ENCODE results near the gene TADA1. TPM values are rescaled to one million over a fixed set of nuclear protein-coding genes. Genes with fewer than 3 reads are reported as not detected.
"Not testable (repeated sequence)": the region's sequence is repeated elsewhere in the genome, so short reads cannot be mapped to it uniquely, and the experiment has no call there.

Gene TADA1
- total RNA-seq, 1 donor from 2014 or later: 14.2 TPM

- ATAC-seq (no peak), DNase-seq (ENCODE audit: low spot score) (no peak)
These were observed 26.9 kb downstream of the TADA1 start for GRCh38 chr1:166849135-166849534.

DNA sequence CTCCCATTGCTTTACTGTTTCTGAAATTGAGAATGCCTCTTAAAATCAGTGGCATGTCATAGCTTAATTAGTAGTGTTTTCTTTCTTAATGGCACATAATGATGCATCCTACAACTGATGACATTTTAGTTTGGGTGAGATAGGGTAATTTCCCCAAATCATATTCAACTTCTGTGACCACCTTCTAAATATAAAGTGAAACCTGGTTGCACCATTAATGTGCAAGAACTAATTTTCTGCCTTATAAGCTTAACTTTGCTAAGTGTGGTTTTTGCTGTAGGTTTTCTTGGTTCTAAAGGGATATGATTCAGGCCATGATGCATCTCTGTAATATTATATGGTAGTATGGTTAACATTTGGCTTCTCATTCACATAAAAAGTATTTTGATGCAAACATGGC, 27.9 kb downstream of the TADA1 start:
- DNase-seq (ENCODE audit: low spot score) (no peak), ATAC-seq (no peak)

- no peak for ATAC-seq
These were observed 31.3 kb downstream of the TADA1 start for GRCh38 chr1:166844791-166845190.

DNA sequence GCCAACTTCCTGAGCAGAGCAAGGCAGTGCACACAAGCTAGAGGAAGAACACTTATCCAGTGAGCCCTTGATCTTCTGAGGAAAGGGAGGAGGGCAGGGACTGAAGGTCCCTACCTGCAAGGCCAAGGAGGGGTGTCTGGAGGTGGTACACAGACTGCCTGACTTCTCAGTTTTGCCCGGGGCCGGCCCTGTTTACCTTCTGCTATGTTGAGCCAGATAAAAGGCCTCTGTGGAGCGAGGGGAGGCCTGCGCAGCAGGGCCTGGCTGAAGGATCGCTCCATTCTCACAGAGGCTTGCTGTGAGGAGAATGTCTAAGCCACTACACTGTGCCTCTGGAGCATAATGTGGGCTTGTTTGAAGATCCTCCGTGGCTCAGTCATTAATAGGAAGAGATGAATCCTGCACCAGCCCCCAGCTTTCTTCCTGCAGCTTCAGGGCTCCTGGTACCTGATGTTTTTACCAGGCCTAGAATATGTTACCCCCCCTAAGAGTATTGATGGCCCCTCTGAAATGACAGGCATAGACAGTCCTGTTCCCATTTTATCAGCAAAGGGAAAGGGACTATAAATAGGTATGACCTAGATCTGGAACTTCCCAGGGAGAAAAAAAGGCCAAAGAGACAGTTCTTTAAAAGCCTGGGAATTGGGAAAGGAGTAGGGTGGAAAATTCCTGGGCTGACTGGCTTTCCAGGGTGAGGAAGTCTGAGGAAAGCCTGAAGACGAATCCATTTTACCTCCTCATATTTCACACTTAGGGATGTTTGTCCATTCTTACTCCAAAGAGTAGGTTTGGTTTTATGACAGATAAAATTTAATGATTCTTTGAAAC, 32.1 kb downstream of the TADA1 start:
- DNase-seq (ENCODE audit: low spot score): no peak
- no peak for ATAC-seq

More at GRCh38 chr1:166844791-166845190, 31.3 kb downstream of the TADA1 start:
- DNase-seq (ENCODE audit: low spot score): no peak

GRCh38 chr1:166843322-166843721, 32.7 kb downstream of the TADA1 start:
- ATAC-seq (no peak), DNase-seq (ENCODE audit: low spot score) (no peak)

- ATAC-seq (no peak), DNase-seq (ENCODE audit: low spot score) (no peak)
These were observed 35.5 kb downstream of the TADA1 start for GRCh38 chr1:166840309-166841274.

GRCh38 chr1:166839600-166840308, 36.3 kb downstream of the TADA1 start:
- ATAC-seq: peak; percentile 44
- peak; percentile 68 for DNase-seq (ENCODE audit: low spot score)

GRCh38 chr1:166838766-166839599, 37.1 kb downstream of the TADA1 start, which contains the start of gene POGK:
Gene POGK (plus strand): TSS chr1:166839475. CDS start chr1:166840957, 1,482 bp downstream.
- ATAC-seq: peak; percentile 96
- DNase-seq (ENCODE audit: low spot score): peak; percentile 94

- ATAC-seq: no peak
- no peak for DNase-seq (ENCODE audit: low spot score)
These were observed 39.3 kb downstream of the TADA1 start for GRCh38 chr1:166836733-166837132.

DNA sequence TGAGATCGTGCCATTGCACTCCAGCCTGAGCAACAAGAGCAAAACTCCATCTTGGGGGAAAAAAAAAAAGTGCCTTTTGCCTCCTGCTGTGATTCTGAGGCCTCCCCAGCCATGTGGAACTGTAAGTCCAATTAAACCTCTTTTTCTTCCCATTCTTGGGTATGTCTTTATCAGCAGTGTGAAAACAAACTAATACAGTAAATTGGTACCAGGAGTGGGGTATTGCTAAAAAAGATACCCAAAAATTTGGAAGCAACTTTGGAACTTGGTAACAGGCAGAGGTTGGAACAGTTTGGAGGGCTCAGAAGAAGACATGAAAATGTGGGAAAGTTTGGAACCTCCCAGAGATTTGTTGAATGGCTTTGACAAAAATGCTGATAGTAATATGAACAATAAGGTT, 46.3 kb downstream of the TADA1 start:
- DNase-seq (ENCODE audit: low spot score); ATAC-seq: not testable (repeated sequence)

DNA sequence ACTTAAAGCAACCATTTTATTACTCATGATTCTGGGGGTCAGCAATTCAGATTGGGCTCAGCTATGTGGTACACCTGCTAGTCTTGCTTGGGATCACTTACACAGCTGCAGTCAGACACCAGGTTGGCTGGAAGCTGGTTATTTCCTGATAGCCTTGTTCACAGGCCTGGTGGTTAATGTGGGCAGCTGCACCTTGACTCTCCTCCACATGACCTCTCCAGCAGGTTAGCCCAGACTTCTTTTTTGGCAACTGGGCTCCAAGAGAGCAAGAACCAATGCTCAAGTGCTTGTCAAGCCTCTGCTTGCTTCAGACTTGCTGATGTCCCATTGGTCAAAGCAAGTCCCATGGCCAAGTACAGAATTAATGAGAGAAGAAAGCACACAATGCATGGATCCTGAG, 48.6 kb downstream of the TADA1 start:
- DNase-seq (ENCODE audit: low spot score) (no peak), ATAC-seq (no peak)

DNA sequence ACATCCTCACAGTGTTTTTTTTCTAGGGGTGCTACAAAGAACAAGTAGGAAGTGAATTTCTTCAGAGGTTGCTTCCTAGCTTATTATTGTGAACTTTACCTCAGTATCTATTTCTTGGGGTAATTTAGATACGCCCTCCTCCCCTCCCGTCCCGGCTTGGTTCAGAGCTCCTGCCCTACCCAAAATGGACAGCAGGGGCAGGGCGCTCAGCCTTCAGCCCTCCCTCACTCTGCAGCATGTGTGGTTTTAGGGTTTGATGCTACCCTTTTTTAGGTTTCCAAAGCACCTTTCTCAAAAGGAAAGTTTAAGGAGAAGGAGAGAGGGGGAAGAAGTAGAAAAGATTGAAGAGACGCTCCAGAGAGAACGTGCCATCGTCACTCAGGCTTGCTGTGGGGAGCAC, 53.7 kb downstream of the TADA1 start:
- DNase-seq (ENCODE audit: low spot score) (no peak), ATAC-seq (no peak)

GRCh38 chr1:166819974-166820373, 56.1 kb downstream of the TADA1 start:
- DNase-seq (ENCODE audit: low spot score) (no peak), ATAC-seq (no peak)

DNA sequence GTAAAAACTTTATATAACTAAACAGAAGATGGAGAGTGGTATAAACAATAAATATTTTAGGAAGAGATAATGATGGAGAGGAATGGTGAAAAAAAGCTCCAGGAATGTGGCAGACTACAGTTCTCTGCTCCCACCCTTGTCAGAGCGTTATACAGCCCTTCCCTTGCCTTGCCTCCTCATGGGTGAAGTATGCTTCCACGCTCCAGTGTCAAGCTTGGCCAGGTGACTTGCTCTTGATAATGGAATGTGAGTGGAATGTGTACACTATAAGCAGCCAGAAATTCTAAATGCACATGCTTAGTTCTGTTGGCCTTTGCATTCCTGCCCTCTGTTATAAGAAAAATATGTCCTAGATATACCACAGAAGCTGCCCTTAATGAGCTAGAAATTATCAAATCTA, 61.5 kb downstream of the TADA1 start:
- no peak for ATAC-seq
- DNase-seq (ENCODE audit: low spot score): no peak

GRCh38 chr1:166813508-166814223, 62.4 kb downstream of the TADA1 start:
- peak; percentile 88 for ATAC-seq
- no peak for DNase-seq (ENCODE audit: low spot score)

DNA sequence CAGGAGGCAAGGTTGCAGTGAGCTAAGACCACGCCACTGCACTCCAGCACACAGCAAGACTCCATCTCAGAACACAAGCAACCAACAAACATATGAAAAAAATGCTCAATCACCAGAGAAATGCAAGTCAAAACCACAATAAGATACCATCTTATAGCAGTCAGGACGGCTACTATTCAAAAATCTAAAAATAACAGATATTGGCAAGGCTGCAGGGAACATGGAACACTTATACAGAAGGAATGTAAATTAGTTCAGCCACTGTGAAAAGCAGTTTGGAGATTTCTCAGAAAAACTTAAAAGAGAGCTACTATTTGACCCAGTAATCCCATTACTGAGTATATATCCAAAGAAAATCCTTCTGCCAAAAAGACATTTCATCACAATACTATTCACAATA, 64.4 kb downstream of the TADA1 start:
- DNase-seq (ENCODE audit: low spot score): no peak
- ATAC-seq: no peak

GRCh38 chr1:166808952-166809351, 67.1 kb downstream of the TADA1 start:
- no peak for ATAC-seq

More at GRCh38 chr1:166808952-166809351, 67.1 kb downstream of the TADA1 start:
- DNase-seq (ENCODE audit: low spot score): no peak
